VCaP (cell line): ENCODE results near the gene BCAP29.
A peak's percentile ranks its signal among the peaks of the same experiment; 100 is the strongest.

Source experiments
- H3K27ac ChIP-seq: fragments of 450-650 bp; 2 replicates; pipeline ENCODE4 v1.5.1; 2017
- CTCF ChIP-seq: fragments of 450-650 bp; conservative IDR thresholded peaks from 2 replicates; pipeline ENCODE4 v1.5.1; 2017; ENCODE audit warnings: mild to moderate bottlenecking, moderate library complexity

Gene BCAP29

GRCh38 chr7:107597582-107597916 lies 17.5 kb downstream of the BCAP29 start:
- peak overlapping the region; percentile 49 for H3K27ac ChIP-seq
- no peak for TF ChIP-seq CTCF

GRCh38 chr7:107597953-107598352 lies 17.9 kb downstream of the BCAP29 start:
- H3K27ac ChIP-seq = peak overlapping the region; percentile 49
- TF ChIP-seq CTCF = no peak

GRCh38 chr7:107599262-107599661 lies 19.2 kb downstream of the BCAP29 start:
- TF ChIP-seq CTCF = no peak
- no peak overlapping the region for H3K27ac ChIP-seq

- no peak overlapping the region for H3K27ac ChIP-seq
- no peak for TF ChIP-seq CTCF
These were observed 20.8 kb downstream of the BCAP29 start for GRCh38 chr7:107600816-107601215.

GRCh38 chr7:107605218-107605815 lies 25.3 kb downstream of the BCAP29 start:
- TF ChIP-seq CTCF = no peak
- H3K27ac ChIP-seq = no peak overlapping the region

GRCh38 chr7:107606303-107606702 lies 26.3 kb downstream of the BCAP29 start:
- no peak for TF ChIP-seq CTCF
- H3K27ac ChIP-seq = no peak overlapping the region

- H3K27ac ChIP-seq = peak overlapping the region; percentile 72
- TF ChIP-seq CTCF = no peak
These were observed 29.8 kb downstream of the BCAP29 start for GRCh38 chr7:107609811-107610261.
